Left renal cortex interstitium (tissue), 4 donors: Measurements from ENCODE around the gene MT1A. TPM values are rescaled to one million over a fixed set of nuclear protein-coding genes. Genes with fewer than 3 reads are reported as not detected.
"Not testable (repeated sequence)": the region's sequence is repeated elsewhere in the genome, so short reads cannot be mapped to it uniquely, and the experiment has no call there.

Experiments used
- DNase-seq, 4 donors: peaks; one replicate each; pipeline ENCODE4 v3.0.0-alpha.2; 2013; ENCODE audit warnings: low read depth in 4 of 4, low spot score in 2 of 4, missing footprints in 1 of 4
- polyA plus RNA-seq, 4 donors: library from polyadenylated mRNA; unstranded; fragments of 120-200 nt; gene quantifications; one replicate each; pipeline ENCODE4 v1.2.1, GENCODE V29; 2013; ENCODE audit not compliant: insufficient read length in 4 of 4

The MT1A gene
- polyA plus RNA-seq, 4 donors: 0.32 TPM; not detected in 3

DNA sequence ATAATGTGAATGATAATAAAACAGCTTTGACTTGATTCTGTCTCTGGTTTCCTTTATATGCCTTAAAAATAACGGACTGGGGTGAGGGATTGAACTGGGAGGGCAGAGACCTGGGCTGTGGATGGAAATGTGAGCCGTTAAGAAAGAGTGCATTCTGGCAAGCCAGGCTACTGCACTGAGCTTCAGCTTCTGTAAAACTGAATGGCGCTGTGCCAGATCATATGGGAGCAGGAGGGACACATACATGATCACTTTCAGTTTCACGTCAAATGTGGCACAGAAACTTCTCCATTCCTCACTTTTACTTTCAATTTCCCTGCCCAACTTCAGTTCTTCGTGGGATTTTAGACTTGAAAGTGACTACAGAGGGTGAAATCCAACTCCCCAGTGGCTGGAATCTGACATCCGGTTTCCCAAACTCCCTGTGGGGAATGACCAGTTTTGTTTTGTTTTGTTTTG, 29.0 kb upstream of the MT1A start:
- peak in 1 of 4 donors; percentile 59 for DNase-seq

DNA sequence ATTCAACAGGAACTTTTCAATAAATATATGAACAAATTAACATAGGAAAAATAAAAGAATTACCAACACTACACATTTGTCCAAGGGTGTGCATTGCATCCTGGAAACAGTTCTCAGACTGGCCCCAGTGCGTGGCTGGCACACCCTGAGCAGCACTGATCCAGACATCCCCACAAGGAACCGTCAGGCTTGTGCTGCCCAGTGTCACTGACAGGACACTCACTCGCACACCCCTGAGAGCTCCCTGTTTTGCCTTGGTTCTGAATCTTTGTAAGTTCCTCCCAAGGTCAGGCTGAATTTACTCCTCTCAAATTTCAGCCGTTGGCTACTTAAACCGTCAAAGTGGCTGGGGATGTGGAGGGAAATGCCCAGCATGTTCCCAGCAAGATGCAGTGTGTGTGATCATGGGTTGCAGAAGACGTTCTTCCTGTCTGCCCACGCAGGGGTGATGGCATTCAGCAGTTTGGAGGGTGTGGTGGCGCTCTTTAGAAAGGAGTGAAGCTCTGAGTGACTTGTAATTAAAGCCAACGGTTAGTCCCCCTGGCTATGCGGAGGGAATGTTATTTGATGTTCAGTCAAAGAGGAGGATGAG, 28.4 kb upstream of the MT1A start:
- DNase-seq: no peak

DNA sequence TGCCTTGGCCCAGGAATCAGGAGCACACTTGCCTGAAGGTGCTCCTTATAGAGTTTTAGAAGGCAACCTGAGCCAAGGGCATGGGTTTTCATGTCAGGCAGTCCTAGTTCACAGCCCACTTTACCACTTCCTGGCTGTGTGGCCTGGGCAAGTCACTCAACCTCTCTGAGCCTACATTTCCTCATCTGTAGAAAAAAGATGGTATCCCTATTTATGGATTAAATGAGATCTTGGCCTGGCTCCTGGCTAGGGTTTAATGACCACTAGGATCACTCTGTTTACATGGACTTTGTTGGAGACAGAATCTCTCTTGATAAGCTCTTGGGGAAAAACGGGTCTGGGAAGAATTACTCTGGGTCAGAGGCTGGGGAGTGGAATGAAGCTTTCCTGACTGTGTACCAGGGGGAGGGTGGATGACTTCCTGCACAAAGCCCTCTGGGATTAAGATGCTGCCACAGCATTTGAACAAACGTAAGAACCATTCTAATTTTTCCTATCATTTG, 27.8 kb upstream of the MT1A start:
- no peak for DNase-seq

DNA sequence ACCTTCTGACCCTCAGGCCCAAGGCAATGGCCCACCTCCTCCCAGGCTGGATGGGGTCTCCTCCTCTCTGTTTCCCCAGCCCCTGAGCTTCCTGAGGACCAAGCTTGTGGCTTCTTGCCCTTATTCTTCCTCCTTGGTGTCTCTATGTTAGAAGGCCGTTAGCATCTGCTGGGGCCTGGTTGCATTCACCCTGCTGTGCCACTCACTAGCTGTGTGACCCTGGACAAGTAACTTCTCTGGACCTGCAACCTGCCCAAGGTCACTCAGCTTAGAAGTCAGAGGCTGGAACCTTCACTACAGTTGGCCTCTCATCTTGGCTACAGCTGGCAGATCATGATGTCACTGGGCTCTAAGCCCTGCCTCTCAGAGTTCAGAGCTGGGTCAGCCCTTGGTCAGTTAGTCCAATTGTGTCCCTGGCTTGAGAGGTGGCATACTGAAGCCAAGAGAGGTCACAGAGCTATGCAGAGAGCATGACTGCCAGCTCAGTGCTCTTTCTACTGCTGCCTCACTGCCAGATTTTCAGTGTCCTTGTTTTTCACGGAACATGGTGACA, 27.1 kb upstream of the MT1A start:
- DNase-seq: no peak

DNA sequence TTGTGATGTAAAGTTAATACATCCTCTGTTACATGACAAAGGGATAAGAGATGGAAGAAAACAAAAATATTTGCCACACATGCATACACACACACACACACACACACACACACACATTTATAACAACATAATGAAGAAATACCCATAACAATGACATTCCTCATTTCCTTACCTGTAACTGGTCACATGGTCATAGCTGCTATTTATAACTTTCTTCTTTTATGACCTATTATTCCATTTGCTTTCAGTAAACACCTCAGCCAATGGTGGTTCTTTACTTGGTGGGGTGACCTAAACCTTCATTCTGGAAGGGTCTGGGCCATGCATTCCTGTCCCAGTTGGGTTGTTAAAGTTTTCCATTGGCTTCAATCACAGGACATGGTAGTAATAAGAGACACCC, 24.8 kb upstream of the MT1A start:
- DNase-seq: no peak

DNA sequence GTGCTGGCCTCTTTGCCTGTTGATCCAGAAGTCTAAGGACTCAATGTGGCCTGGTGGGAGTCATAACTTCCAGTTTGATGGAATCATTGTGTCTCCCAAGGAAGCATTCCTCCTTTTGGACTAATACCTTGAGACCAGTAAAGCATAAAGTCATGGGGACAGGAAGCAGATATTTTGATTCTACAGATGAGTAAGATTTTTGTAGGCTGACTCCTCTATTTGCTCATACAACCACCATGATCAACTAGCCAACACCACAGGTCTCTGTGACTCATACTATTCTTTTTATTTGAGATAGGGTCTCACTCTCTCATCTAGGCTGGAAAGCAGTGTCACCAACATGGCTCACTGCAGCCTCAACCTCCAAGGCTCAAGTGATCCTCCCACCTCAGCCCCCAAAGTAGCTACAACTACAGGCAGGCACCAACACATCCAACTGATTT, 23.9 kb upstream of the MT1A start:
- no peak for DNase-seq

DNA sequence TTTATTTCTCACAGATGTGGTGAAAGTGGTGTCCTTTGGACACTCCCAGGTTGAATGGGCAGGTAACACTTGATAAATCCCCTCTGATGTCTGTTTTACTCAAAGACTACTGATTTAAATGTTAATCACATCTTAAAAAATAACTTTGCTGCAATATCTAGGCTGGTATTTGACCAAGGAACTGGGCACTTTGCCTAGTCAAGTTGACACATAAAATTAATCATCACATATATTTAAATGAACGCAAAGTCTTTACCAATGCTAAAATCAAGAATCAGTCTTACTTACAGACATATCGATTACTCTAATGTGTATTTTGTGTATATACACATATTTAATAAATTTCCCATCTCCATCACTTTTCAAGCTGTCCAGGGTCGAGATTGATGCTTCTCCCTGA, 23.1 kb upstream of the MT1A start:
- no peak for DNase-seq

DNA sequence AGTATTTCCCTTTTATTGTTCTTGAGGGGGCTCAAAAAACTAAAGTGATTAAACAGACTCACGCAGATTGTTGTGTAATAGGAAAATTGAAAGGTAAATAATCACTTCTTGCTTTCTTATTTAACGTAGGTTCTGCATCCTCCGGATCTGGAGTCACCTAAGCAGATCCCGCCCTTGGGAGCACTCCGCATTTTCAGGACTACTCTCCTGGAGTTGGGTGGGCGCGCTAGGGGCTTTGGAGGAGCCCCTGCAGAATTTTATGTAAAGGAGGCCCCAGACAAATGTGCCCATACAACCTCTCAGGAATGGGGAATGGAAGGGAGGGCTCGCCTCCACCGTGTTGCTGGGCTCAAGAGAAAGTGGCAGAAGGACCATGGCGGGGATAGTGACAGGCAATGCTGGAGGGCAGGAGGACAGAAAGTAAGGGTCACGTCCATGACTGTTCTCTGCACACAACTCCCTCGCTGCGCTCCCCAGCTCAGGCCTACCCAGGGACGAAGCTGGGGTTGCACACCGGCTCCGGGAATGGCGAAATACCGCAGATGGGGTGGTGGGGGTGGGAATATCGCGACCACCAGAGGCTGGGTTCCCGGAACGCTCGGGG, 21.8 kb upstream of the MT1A start:
- DNase-seq: no peak

DNA sequence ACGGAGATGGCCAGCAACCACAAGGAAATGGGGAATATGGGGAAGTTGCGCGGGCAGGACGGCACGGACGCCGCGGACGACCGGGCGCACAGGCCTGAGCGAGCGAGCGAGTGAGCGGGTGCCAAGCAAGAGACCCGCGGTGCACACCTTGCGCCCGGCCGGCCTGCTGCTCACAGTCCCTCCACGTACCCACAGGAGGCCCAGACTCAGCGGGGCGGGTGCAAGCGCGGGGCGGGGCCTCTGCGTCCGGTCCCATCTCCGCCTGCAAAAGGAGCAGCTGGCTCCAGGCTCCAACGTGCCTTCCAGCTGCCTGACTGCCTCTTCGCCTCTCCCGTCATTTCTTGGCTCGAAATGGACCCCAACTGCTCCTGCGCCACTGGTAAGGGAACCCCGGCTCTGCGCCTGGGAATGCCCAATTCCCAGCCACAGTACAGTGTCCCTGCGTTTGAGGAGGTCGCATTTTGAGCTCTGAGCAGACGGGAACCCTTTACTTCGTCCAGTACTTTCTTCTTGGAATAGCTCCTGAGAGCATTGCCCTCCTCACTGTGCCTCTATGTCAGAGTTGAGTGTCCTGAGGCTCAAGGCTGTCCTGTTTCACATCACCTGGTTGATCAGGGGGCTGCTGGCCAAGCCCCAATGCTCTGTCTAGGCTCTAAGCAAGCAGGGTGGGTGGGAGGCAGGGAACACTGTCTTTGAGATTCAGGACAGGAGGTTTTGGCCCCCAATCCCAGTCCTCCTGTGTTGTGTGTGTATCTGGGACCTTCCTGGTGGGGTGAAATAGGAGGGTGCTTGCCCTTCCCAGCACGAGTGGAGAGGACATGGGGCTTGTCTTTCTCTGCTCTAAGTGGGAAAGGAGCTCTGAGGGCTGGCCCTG, 21.0 kb upstream of the MT1A start:
- DNase-seq: no peak

DNA sequence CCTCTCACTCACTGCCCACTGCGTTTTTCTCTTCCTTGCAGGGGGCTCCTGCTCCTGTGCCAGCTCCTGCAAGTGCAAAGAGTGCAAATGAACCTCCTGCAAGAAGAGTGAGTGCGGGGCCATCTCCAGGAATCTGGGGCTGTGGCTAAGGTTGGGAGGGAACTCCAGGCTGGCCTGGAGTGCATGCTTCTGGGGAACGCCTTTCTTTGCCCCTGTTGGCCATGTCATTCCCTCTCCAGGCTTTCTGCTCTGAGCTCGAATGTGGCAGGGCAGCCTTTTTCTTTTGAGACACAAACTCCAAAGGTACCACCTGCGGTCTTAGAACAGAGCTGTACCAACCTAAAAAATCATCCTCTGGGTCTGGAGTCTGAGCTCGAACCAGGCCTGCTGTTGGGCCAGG, 20.3 kb upstream of the MT1A start:
- DNase-seq: no peak

DNA sequence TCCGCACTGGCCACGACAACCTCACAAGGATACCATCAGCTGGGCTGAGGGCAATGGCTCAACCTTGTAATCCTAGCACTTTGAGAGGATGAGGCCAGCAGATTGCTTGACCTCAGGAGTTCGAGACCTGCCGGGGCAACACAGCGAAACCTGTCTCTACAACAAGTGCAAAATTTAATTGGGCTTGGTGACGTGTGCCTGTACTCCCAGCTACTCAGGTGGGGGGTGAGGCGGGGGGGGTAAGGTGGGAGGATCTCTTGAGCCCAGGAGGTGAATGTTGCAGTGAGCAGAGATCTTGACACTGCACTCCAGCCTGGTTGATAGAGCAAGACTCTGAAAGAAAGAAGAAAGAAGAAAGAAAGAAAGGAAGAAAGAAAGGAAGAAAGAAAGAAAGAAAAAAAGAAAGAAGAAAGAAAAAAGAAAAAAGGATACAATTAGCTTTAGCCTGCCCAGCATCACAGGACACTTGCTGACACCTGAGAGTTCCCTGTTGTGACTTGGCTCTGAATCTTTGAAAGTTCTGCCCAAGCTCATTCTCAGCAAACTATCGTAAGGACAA, 18.0 kb upstream of the MT1A start:
- DNase-seq: no peak

DNA sequence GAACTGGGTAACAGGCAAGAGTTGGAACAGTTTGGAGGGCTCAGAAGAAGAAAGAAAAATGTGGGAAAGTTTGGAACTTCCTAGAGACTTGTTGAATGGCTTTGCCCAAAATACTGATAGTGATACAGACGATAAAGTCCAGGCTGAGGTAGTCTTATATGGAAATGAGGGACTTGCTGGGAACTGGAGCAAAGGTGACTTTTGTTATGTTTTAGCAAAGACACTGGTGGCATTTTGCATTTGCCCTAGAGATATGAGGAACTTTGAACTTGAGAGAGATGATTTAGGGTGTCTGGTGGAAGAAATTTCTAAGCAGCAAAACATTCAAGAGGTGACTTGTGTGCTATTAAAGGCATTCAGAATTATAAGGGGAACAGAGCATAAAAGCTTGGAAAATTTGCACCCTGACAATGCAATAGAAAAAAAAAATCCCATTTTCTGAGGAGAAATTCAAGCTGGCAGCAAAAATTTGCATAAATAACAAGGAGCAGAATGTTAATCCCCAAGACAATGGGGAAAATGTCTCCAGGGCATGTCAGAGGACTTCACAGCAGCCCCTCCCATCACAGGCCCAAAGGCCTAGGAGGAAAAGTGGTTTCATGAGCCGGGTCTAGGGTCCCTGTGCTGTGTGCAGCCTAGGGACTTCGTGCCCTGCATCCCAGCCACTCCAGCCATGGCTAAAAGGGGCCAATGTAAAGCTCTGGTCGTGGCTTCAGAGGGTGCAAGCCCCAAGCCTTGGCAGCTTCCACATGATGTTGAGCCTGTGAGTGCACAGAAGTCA, 16.6 kb upstream of the MT1A start:
- not testable (repeated sequence) for DNase-seq

DNA sequence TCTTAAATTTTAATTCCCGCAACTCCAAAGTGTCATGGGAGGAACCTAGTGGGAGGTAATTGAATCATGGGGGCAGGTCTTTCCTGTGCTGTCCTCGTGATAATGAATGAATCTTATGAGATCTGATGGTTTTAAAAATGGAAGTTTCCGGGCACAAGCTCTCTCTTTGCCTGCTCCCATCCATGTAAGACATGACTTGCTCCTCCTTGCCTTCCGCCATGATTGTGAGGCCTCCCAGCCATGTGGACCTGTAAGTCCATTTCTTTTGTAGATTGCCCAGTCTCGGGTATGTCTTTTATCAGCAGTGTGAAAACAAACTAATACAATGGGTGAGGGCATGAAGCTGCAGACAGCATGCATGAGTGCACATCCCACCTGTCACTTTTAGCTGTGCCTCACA, 15.3 kb upstream of the MT1A start:
- DNase-seq: not testable (repeated sequence)

DNA sequence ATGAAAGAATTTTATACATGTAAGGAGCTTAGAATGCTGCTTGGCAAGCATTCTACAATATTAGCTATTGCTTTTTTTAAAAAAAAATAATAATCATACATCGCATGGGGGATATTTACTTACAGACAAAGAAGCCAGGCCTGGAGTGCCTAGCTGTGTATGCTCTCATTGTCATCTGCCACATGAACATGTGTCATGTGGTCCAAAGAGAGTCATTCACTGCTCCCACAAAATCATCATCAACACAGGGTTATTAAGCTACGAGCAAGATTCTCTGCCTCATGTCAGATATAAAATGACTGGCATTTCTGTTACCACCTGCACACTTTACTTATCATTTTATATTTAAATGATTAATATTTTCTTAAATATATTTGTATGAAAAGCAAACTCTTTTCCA, 14.8 kb upstream of the MT1A start:
- DNase-seq: no peak

DNA sequence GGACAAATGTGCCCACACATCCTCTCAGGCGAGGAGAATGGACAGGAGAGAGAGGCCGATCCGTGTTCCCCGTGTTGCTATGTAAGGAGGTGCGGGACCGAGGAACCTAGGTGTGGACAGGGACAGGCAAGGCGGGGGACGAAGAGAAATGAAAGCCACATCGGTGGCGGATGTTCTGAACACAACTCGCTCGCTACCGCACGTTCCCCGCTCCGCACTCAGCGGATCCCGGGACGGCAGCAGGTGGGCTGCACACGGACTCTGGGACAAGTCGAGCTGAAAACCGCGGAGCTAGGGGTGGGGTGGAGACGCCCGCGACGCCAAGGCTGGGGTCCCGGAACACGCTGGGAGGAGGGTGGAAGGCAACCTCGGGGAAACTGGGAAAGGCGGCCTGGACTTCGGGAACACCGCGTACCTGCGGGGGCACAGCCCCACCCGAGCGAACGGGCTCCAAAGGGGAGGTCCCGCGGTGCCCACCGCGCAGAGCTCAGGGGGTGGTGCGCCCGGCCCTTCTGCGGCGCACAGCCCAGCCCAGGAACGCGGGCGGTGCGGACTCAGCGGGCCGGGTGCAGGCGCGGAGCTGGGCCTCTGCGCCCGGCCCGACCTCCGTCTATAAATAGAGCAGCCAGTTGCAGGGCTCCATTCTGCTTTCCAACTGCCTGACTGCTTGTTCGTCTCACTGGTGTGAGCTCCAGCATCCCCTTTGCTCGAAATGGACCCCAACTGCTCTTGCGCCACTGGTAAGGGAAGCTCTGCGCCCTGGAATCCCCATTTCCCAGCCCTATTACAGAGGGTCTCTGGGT, 13.1 kb upstream of the MT1A start, which contains the start of gene MT1E:
MT1E (plus strand) TSS at position 642 of the 803 bp plus-strand sequence; CDS start at position 713, 71 bp downstream.
- DNase-seq: no peak

DNA sequence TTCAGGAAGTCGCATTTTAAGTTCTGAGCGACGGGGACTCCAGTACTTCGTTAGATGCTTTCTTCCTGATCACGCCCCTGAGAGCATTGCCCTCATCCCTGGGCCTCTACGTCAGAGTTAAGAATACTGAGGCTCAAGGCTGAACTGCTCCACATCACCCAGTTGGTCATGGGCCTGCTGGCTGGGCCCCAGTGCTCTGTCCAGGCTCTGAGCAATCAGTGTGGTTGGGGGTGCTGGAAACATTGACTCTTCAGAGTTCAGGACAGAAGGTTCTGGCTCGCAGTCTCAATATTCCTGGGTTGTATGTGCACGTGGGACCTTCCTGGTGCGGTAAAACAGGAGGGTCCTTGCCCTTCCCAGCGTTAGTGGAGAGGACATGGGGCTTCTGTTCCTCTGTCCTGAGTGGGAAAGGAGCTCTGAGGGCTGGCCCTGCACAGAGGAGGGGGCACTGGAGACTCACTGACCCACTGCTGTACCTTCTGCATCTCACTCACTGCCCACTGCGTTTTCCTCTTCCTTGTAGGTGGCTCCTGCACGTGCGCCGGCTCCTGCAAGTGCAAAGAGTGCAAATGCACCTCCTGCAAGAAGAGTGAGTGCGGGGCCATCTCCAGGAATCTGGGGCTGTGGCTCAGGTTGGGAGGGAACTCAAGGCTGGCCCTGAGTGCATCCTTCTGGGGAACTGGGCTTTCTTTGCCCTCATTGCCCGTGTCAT, 12.4 kb upstream of the MT1A start:
- DNase-seq: no peak

DNA sequence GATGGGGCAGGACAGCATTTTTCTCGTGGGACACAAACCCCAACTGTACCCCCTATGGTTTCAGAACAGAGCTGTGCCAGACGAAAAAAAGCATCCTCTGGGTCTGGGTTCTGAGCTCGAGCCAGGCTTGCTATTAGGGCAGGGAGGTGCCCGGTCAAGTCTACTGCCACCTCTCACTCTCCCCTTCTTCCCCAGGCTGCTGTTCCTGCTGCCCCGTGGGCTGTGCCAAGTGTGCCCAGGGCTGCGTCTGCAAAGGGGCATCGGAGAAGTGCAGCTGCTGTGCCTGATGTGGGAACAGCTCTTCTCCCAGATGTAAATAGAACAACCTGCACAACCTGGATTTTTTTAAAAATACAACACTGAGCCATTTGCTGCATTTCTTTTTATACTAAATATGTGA, 11.8 kb upstream of the MT1A start:
- DNase-seq: no peak

DNA sequence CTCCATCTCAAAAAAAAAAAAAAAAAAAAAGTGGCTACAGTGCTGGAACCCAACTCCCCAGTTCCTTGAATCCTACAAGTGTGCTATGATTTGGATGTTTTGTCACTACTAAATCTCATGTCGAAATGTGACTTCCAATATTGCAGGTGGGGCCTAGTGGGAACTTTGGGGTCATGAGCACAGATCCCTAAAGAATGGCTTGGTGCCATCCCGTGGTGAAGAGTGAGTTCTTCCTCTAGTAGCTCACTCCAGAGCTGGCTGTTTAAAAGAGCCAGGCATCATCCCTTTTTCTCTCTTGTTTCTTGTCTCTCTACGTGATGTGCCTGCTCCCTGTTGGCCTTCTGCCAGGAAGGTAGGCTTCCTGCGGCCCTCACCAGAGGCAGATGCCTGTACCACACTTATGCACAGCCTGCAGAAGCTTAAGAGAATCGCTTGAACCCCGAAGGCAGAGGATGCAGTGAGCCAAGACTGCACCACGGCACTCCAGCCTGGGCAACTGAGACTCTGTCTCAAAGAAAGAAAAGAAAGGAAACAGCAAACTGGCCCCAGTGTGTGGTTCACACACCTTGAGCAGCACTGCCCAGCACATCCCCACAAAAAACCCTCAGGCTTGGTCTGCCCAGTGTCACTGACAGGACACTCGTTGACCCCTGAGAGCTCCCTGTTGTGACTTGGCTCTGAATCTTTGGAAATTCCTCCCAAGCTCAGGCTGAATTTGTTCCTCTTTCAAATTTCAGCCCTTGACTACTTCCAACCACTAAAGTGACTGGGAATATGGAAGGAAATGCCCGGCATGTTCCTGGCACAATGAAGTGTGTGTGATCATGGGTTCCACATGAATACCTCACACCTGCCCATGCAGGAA, 9.7 kb upstream of the MT1A start:
- DNase-seq: no peak
